PC-3 (cell line): Measurements from ENCODE around the gene NHSL1. TPM values are rescaled to one million over a fixed set of nuclear protein-coding genes. Genes with fewer than 3 reads are reported as not detected.
A peak's percentile ranks its signal among the peaks of the same experiment; 100 is the strongest.

Source experiments
- ATAC-seq: fragments of 200-7000 bp; cut with Tn5 transposase; 2 replicates; pipeline ENCODE4 v1.9.1; 2020; ENCODE audit warnings: mild to moderate bottlenecking, moderate library complexity
- BruUV-seq: library from RNA; stranded (reverse); fragments of 400-500 nt; replicated peaks from 2 replicates; lab custom pipeline; 2021; lab: Mats Ljungman, UMichigan
- CTCF ChIA-PET: fragments of 300-600 bp; sonication (Branson Sonifier 250); formaldehyde crosslinking; loops from one replicate; lab custom pipeline; 2022; ENCODE audit warnings: antibody characterized with exemption; lab: Charles Lee
- POLR2A ChIA-PET: fragments of 300-600 bp; sonication (Branson Sonifier 250); formaldehyde crosslinking; loops from one replicate; lab custom pipeline; 2022; ENCODE audit warnings: antibody characterized with exemption; ENCODE audit not compliant: unreplicated experiment; lab: Charles Lee
- DNase-seq: peaks from one replicate; pipeline ENCODE4 v3.0.0-alpha.2; 2015
- H2AFZ ChIP-seq: fragments of 300-600 bp; sonication (generic); 2 replicates; pipeline ENCODE4 v1.6.0; 2016; ENCODE audit warnings: antibody characterized with exemption, low read length
- H3F3A ChIP-seq: fragments of 300-600 bp; sonication (generic); one replicate; pipeline ENCODE4 v1.6.0; 2017; ENCODE audit warnings: antibody characterized with exemption, low read length, control low read depth, mild to moderate bottlenecking; ENCODE audit not compliant: unreplicated experiment
- H3K27ac ChIP-seq: fragments of 300-600 bp; sonication (generic); 2 replicates; pipeline ENCODE4 v1.5.1; 2016; ENCODE audit warnings: mild to moderate bottlenecking, low read length
- H3K27me3 ChIP-seq: fragments of 300-600 bp; sonication (generic); 2 replicates; pipeline ENCODE4 v1.6.1; 2016; ENCODE audit warnings: low read length, mixed read lengths
- H3K36me3 ChIP-seq: fragments of 300-600 bp; sonication (generic); 2 replicates; pipeline ENCODE4 v1.6.1; 2016; ENCODE audit warnings: low read depth, mixed run types, low read length, mixed read lengths
- H3K4me1 ChIP-seq: fragments of 300-600 bp; sonication (generic); 2 replicates; pipeline ENCODE4 v1.5.1; 2016; ENCODE audit warnings: low read length; ENCODE audit not compliant: insufficient read depth
- H3K4me2 ChIP-seq: fragments of 300-600 bp; sonication (generic); 2 replicates; pipeline ENCODE4 v1.6.0; 2016; ENCODE audit warnings: low read length
- H3K4me3 ChIP-seq: fragments of 300-600 bp; sonication (generic); 2 replicates; pipeline ENCODE4 v1.5.1; 2016; ENCODE audit warnings: mild to moderate bottlenecking, low read length, mixed read lengths
- H3K79me2 ChIP-seq: fragments of 300-600 bp; sonication (generic); 2 replicates; pipeline ENCODE4 v1.6.1; 2017; ENCODE audit warnings: low read length, mixed read lengths
- H3K9ac ChIP-seq: fragments of 300-600 bp; sonication (generic); 2 replicates; pipeline ENCODE4 v1.6.0; 2016; ENCODE audit warnings: mild to moderate bottlenecking, low read length
- H3K9me2 ChIP-seq: fragments of 300-600 bp; sonication (generic); replicated peaks from 2 replicates; pipeline ENCODE4 v1.6.1; 2016; ENCODE audit warnings: mixed run types, low read length, mixed read lengths
- H3K9me3 ChIP-seq: fragments of 300-600 bp; sonication (generic); 2 replicates; pipeline ENCODE4 v1.6.1; 2016; ENCODE audit warnings: low read length, mixed read lengths
- H4K20me1 ChIP-seq: fragments of 300-600 bp; sonication (generic); 2 replicates; pipeline ENCODE4 v1.6.1; 2016; ENCODE audit warnings: low read length, mixed read lengths
- EZH2 ChIP-seq: fragments of 300-600 bp; sonication (generic); IDR thresholded peaks from one replicate; pipeline ENCODE4 v1.6.1; 2017; ENCODE audit warnings: antibody characterized with exemption, mild to moderate bottlenecking, low read length; ENCODE audit not compliant: unreplicated experiment
- EZH2phosphoT487 ChIP-seq: fragments of 300-600 bp; sonication (generic); IDR thresholded peaks from 2 replicates; pipeline ENCODE4 v1.6.1; 2018; ENCODE audit warnings: mild to moderate bottlenecking, antibody characterized with exemption, low read length, borderline replicate concordance
- intact Hi-C: fragments of 100-400 bp; cut with micrococcal nuclease; formaldehyde crosslinking; loops from 2 replicates; pipeline ENCODE4 v1.9.0; 2023
- total RNA-seq: library from RNA; depleted of rRNA; stranded (reverse); fragments of >200 nt; gene quantifications from 2 replicates; pipeline ENCODE4 v1.2.3, GENCODE V29; 2014
- TF ChIP-seq, protein P1 (sequence below): fragments of 300-600 bp; sonication (generic); conservative IDR thresholded peaks from 2 replicates; pipeline ENCODE4 v1.5.1; 2017; ENCODE audit warnings: antibody characterized with exemption, low read depth, mild to moderate bottlenecking, low read length

The NHSL1 gene
- total RNA-seq, 1 experiment from 2014 or later: 4.8 TPM

DNA sequence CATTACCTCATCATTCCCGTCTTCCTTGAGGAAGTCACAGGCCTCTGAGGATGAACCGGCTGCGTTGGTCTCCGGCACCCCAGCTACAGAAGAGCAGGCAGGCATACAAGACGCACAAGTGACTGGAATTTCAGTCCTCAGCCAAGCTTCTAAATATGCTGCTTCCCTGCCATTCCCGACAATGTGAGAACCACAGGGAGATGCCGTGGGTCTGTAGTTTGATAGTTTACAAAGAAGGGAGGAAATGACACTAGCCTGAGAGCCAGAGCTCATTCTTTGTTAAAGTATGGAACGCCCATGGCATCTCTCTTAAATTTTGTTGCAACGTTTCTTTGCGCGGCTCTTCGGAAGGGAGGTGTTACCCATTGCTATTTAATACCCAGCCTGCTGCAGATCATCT lies 69.5 kb downstream of the NHSL1 start:
- no peak overlapping the region for H3K4me3 ChIP-seq
- no peak for DNase-seq
- H3K9ac ChIP-seq: no peak overlapping the region
- H4K20me1 ChIP-seq: no peaks in the 10 kb centered on the region
- H3K36me3 ChIP-seq: no peaks in the 10 kb centered on the region
- H3K9me2 ChIP-seq: no peaks in the 10 kb centered on the region
- no peak overlapping the region for H2AFZ ChIP-seq
- CTCF ChIA-PET: interaction anchor here (1.7 kb wide), 1 partner anchor 88 kb away, joined by 4 read pairs; no protein-coding TSS in a partner anchor
- BruUV-seq: no TSS peak
- no peaks in the 10 kb centered on the region for H3K79me2 ChIP-seq
- H3K4me2 ChIP-seq: no peak overlapping the region
- H3K27me3 ChIP-seq: no peaks in the 10 kb centered on the region
- H3K9me3 ChIP-seq: no peaks in the 10 kb centered on the region
- POLR2A ChIA-PET: no interaction called here
- TF ChIP-seq, protein P1, sequence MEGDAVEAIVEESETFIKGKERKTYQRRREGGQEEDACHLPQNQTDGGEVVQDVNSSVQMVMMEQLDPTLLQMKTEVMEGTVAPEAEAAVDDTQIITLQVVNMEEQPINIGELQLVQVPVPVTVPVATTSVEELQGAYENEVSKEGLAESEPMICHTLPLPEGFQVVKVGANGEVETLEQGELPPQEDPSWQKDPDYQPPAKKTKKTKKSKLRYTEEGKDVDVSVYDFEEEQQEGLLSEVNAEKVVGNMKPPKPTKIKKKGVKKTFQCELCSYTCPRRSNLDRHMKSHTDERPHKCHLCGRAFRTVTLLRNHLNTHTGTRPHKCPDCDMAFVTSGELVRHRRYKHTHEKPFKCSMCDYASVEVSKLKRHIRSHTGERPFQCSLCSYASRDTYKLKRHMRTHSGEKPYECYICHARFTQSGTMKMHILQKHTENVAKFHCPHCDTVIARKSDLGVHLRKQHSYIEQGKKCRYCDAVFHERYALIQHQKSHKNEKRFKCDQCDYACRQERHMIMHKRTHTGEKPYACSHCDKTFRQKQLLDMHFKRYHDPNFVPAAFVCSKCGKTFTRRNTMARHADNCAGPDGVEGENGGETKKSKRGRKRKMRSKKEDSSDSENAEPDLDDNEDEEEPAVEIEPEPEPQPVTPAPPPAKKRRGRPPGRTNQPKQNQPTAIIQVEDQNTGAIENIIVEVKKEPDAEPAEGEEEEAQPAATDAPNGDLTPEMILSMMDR: no peak
- TF ChIP-seq EZH2phosphoT487 (no peak), EZH2 (no peak)
- H3K27ac ChIP-seq: no peak overlapping the region
- H3F3A ChIP-seq: no peaks in the 10 kb centered on the region
- intact Hi-C loops: loop anchor here (1.0 to 5.0 kb wide), 5 partner anchors 38 to 338 kb away; no protein-coding TSS in a partner anchor
- ATAC-seq: no peak
- no peaks in the 10 kb centered on the region for H3K4me1 ChIP-seq

DNA sequence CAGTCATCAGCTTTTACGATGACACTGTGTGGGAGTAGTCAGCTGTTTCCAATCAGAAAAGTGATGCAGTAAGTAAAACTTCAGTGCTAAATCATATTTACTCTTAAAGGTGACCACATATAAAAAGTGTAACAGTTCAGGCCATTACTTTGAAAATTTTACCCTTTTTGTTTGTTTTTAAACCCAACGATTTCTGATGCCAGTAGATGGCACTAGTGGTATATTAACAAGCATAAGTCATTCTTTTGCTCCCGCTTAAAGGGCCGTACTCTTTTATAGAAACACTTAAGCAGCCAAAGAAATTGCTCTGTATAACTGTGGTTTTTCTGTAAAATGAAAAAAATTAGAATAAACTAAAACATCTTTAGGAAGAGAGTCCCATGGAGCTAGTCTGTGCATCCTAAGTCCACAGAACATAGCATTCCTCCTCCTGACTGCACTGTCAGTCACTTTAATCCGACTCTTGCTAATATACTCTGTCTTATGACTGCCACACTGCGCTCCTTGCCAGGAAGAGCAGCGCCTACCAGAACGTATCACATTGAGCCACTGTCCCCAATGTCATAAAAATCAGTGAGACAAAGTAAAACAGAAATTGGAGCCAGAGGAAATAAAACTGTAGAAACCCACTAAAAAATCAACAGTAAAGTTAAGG lies 70.2 kb downstream of the NHSL1 start:
- ChIA-PET CTCF (interaction anchor here (1.7 kb wide), 1 partner anchor 89 kb away, joined by 4 read pairs; no protein-coding TSS in a partner anchor), POLR2A (no interaction called here)
- Histone ChIP-seq H3K4me1 (no peaks in the 10 kb centered on the region), H2AFZ (no peak overlapping the region), H3K9me3 (no peaks in the 10 kb centered on the region), H3F3A (no peaks in the 10 kb centered on the region), H3K27me3 (no peaks in the 10 kb centered on the region), H4K20me1 (no peaks in the 10 kb centered on the region), H3K27ac (no peak overlapping the region), H3K36me3 (no peaks in the 10 kb centered on the region), H3K79me2 (no peaks in the 10 kb centered on the region), H3K9ac (no peak overlapping the region), H3K9me2 (no peaks in the 10 kb centered on the region), H3K4me3 (no peak overlapping the region), H3K4me2 (no peak overlapping the region)
- no peak for TF ChIP-seq EZH2
- TF ChIP-seq, protein P1: peak; percentile 77
- DNase-seq (peak; percentile 59), ATAC-seq (peak; percentile 73)
- intact Hi-C loops: loop anchor here (1.0 to 5.0 kb wide), 5 partner anchors 38 to 338 kb away; no protein-coding TSS in a partner anchor
- BruUV-seq: no TSS peak

DNA sequence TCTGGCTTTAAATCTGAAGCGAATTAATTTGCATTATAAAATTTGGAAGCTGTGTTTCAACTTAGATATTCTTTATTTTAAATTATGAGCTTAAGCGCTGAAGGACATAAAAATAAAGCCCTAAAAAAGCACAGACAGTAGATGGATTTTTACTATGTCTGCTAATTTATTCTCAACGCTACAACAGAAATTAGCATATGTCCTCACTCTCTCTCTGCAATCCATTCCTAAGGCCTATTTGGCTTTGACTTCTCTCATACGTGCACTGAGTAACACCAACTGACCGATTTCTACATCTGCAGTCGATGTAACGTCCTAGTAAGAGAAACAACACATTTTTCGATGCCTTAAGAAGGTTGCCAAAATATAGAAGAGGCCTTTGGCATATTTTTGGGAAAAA lies 71.6 kb downstream of the NHSL1 start:
- Histone ChIP-seq H3F3A (no peaks in the 10 kb centered on the region), H3K4me1 (no peaks in the 10 kb centered on the region), H3K9me3 (no peaks in the 10 kb centered on the region), H3K4me2 (no peak overlapping the region), H3K9me2 (no peaks in the 10 kb centered on the region), H3K27ac (no peak overlapping the region), H3K4me3 (no peak overlapping the region), H3K36me3 (no peaks in the 10 kb centered on the region), H4K20me1 (no peaks in the 10 kb centered on the region), H3K79me2 (no peaks in the 10 kb centered on the region), H3K27me3 (no peaks in the 10 kb centered on the region), H3K9ac (no peak overlapping the region), H2AFZ (no peak overlapping the region)
- no peak for DNase-seq
- TF ChIP-seq, protein P1: no peak
- TF ChIP-seq EZH2: no peak
- TF ChIP-seq EZH2phosphoT487: no peak
- intact Hi-C loops: loop anchor here (5.0 kb wide), 3 partner anchors 40 to 340 kb away; no protein-coding TSS in a partner anchor
- ATAC-seq: no peak
- ChIA-PET POLR2A (no interaction called here), CTCF (interaction anchor here (0.5 to 0.7 kb wide), 2 partner anchors 132 to 148 kb away, joined by 3 to 5 read pairs; no protein-coding TSS in a partner anchor)
- no TSS peak for BruUV-seq
